Cardiac fibroblast (primary cell): Measurements from ENCODE around the gene EMC8.

Experiments
- DNase-seq, 2 donors: peaks; one replicate each; pipeline versions ENCODE4 v3.0.0 to v3.0.0-alpha.2; 2010; ENCODE audit warnings: low read depth in 2 of 2
- H3K4me3 ChIP-seq, 2 donors: replicated peaks in 1 of 2; 1 replicate in 1 of 2; 2 replicates in 1 of 2; pipeline ENCODE4 v1.5.1; 2011; ENCODE audit warnings: low read depth in 2 of 2, low read length in 2 of 2, mild to moderate bottlenecking in 2 of 2, moderate library complexity in 1 of 2
- TF ChIP-seq, protein P1 (sequence below): IDR thresholded peaks from one replicate; pipeline ENCODE4 v1.5.1; 2011; ENCODE audit warnings: low read depth, mild to moderate bottlenecking, low read length, inconsistent platforms

EMC8 gene

GRCh38 chr16:85765767-85766166 lies 33.6 kb downstream of the EMC8 start:
- TF ChIP-seq, protein P1, sequence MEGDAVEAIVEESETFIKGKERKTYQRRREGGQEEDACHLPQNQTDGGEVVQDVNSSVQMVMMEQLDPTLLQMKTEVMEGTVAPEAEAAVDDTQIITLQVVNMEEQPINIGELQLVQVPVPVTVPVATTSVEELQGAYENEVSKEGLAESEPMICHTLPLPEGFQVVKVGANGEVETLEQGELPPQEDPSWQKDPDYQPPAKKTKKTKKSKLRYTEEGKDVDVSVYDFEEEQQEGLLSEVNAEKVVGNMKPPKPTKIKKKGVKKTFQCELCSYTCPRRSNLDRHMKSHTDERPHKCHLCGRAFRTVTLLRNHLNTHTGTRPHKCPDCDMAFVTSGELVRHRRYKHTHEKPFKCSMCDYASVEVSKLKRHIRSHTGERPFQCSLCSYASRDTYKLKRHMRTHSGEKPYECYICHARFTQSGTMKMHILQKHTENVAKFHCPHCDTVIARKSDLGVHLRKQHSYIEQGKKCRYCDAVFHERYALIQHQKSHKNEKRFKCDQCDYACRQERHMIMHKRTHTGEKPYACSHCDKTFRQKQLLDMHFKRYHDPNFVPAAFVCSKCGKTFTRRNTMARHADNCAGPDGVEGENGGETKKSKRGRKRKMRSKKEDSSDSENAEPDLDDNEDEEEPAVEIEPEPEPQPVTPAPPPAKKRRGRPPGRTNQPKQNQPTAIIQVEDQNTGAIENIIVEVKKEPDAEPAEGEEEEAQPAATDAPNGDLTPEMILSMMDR = no peak
- no peak overlapping the region for H3K4me3 ChIP-seq
- no peak for DNase-seq

DNA sequence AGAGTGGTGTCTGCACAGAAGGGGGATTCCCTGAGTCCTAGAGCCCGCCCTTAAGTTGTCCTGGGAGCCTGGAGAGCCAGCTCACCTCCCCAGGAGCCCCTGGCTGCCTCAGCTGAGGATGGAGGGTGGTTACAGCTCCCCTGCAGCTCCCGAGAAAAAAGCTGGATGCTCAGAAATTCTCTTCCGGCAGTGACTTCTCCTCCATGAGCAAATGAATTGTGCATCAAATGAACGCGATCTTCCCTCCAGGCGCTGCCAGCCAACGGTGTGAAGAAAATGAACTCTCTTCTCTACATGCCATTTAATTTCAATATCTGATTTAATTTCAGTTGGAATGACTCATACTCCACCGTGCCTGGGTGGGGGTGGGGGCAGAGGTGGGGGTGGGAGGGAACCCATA lies 34.1 kb downstream of the EMC8 start:
- no peak for DNase-seq
- TF ChIP-seq, protein P1 = no peak
- no peak overlapping the region for H3K4me3 ChIP-seq

- H3K4me3 ChIP-seq = no peak overlapping the region
- DNase-seq = no peak
- TF ChIP-seq, protein P1 = no peak
These were observed 35.7 kb downstream of the EMC8 start for GRCh38 chr16:85763616-85764015.

DNA sequence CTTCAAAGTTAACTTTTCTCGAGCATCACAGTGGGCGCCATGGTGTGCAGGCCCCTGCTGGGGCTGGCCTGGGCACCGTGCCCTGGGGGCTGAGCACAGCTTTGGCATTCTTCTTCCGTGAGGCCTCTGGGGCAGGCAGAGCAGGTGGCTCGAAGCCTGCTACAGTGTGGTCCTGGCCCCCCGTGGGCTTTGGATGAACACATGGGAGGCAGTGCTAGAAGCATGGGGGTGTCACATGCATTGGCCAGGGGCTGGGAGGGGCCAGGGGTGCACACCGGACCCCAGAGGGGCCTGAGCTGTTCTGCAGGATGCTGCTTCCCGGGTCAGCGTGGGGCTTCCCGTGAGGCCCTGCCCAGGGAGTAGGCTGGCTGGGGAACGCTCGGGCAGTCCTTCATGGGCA lies 36.4 kb downstream of the EMC8 start:
- TF ChIP-seq, protein P1 = no peak
- no peak overlapping the region for H3K4me3 ChIP-seq
- no peak for DNase-seq

GRCh38 chr16:85761861-85762260 lies 37.5 kb downstream of the EMC8 start:
- H3K4me3 ChIP-seq = no peak overlapping the region
- no peak for DNase-seq
- TF ChIP-seq, protein P1 = no peak

- peak in 1 of 2 donors; percentile 12 for DNase-seq
- TF ChIP-seq, protein P1 = peak; percentile 60
- H3K4me3 ChIP-seq = no peak overlapping the region
These were observed 39.5 kb downstream of the EMC8 start for GRCh38 chr16:85759631-85760419.

DNA sequence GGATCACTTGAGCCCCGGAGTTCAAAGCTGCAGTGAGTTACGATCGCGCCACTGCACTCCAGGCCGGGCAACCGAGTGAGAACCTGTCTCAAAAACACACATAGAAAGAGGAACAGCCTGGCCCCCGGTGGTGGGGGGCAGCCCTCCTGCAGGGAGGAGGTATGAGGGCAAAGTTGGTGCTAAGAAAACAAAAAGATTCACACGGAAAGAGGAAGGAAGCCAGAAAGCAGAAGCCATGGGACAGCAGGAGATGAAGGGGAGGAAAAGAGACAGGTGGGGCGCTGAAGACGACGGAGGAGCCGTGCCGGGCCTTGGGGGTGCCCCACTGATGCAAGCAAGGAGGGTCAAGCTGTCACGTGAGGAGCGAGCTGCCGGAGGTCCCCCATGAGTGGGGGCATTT lies 40.2 kb downstream of the EMC8 start:
- H3K4me3 ChIP-seq = no peak overlapping the region
- TF ChIP-seq, protein P1 = no peak
- no peak for DNase-seq
